Thyroid gland (tissue), 4 donors: ENCODE data around the gene MRPL38. TPM values are rescaled to one million over a fixed set of nuclear protein-coding genes. Genes with fewer than 3 reads are reported as not detected.
A peak's percentile ranks its signal among the peaks of the same experiment; 100 is the strongest.
"Not testable (repeated sequence)": the region's sequence is repeated elsewhere in the genome, so short reads cannot be mapped to it uniquely, and the experiment has no call there.

ENCODE experiments used
- DNase-seq, 2 donors: peaks; one replicate each; pipeline ENCODE4 v3.0.0-alpha.2; 2019
- H3K27ac ChIP-seq, 3 donors: fragments of 200-600 bp; sonication (generic); 1 replicate in 2 of 3; 2 replicates in 1 of 3; pipeline ENCODE4 v1.5.1; 2016 to 2019; ENCODE audit warnings: mild to moderate bottlenecking in 1 of 3, moderate library complexity in 1 of 3
- H3K27me3 ChIP-seq: fragments of 200-600 bp; sonication (generic); one replicate; pipeline ENCODE4 v1.5.1; 2019
- H3K36me3 ChIP-seq, 2 donors: fragments of 200-600 bp; sonication (generic); one replicate each; pipeline ENCODE4 v1.5.1; 2016 to 2019
- H3K4me1 ChIP-seq, 2 donors: fragments of 200-600 bp; sonication (generic); one replicate each; pipeline ENCODE4 v1.5.1; 2017 to 2019
- H3K4me3 ChIP-seq, 3 donors: fragments of 200-600 bp; sonication (generic); replicated peaks in 1 of 3; 1 replicate in 2 of 3; 2 replicates in 1 of 3; pipeline ENCODE4 v1.5.1; 2016; ENCODE audit warnings: mild to moderate bottlenecking in 1 of 3
- H3K9me3 ChIP-seq: fragments of 200-600 bp; sonication (generic); one replicate; pipeline ENCODE4 v1.5.1; 2017
- CTCF ChIP-seq, 6 experiments: fragments of 200-600 bp in 3 of 6; fragments of 450-650 bp in 3 of 6; sonication (generic) in 3 of 6; IDR thresholded peaks; one replicate each; pipeline ENCODE4 v1.5.1; 2016 to 2019; ENCODE audit warnings: antibody characterized with exemption in 6 of 6, mild to moderate bottlenecking in 2 of 6, inconsistent platforms in 1 of 6, moderate library complexity in 1 of 6
- POLR2A ChIP-seq, 2 donors: fragments of 450-650 bp; IDR thresholded peaks; one replicate each; pipeline ENCODE4 v1.6.1; 2017; ENCODE audit warnings: antibody characterized with exemption in 2 of 2, mild to moderate bottlenecking in 2 of 2, moderate library complexity in 1 of 2
- WGBS, 2 donors: methylation state at CpG; one replicate each; pipeline ENCODE4 v1.1.5; 2017; 5-methylcytosine and 5-hydroxymethylcytosine counted together
- intact Hi-C: fragments of 100-400 bp; cut with DNase I; formaldehyde crosslinking; loops from one replicate; pipeline ENCODE4 v1.15.1; 2023
- total RNA-seq, 4 donors: library from RNA; depleted of rRNA; stranded (reverse); fragments of >200 nt; gene quantifications; one replicate each; pipeline ENCODE4 v1.2.3, GENCODE V29; 2016

MRPL38 gene
- total RNA-seq, 4 donors from 2014 or later, result 34.8 to 60.6 (median 50.3) TPM

GRCh38 chr17:75869282-75870141, 35.2 kb downstream of the MRPL38 start:
- H3K9me3 ChIP-seq, result no peaks in the 10 kb centered on the region
- no peak overlapping the region for H3K4me3 ChIP-seq
- no peaks in the 10 kb centered on the region for H3K27me3 ChIP-seq
- peak overlapping the region; percentile 41 to 74 (median 71) for H3K27ac ChIP-seq
- no peak for DNase-seq
- H3K36me3 ChIP-seq, result peaks cover 0 to under 1% of the 10 kb centered on the region in 2 donors
- peaks cover 14 to 40% of the 10 kb centered on the region in 2 donors for H3K4me1 ChIP-seq
- intact Hi-C loops, result no loop called here
- no peak for TF ChIP-seq POLR2A (IDR thresholded peaks at IDR 0.05)
- no peak for TF ChIP-seq CTCF (IDR thresholded peaks at IDR 0.05)
- WGBS, 2 donors, result 45 to 68% methylated on average over 15 to 23 of the region's 23 CpGs

- WGBS, 2 donors, result 90 to 91% methylated on average over 12 of the region's 12 CpGs
- peaks cover 14 to 38% of the 10 kb centered on the region in 2 donors for H3K4me1 ChIP-seq
- not testable (repeated sequence) for H3K4me3 ChIP-seq
Measured at GRCh38 chr17:75868730-75869281, 35.9 kb downstream of the MRPL38 start.

GRCh38 chr17:75865404-75866188, 39.1 kb downstream of the MRPL38 start:
- H3K9me3 ChIP-seq, H3K36me3 ChIP-seq, H3K27me3 ChIP-seq, DNase-seq, H3K27ac ChIP-seq, intact Hi-C loops, H3K4me3 ChIP-seq: not testable (repeated sequence)
- peaks cover 0 to 17% of the 10 kb centered on the region in 2 donors for H3K4me1 ChIP-seq
- WGBS, 2 donors, result 82 to 84% methylated on average over 17 of the region's 17 CpGs

More at GRCh38 chr17:75868730-75869281, 35.9 kb downstream of the MRPL38 start:
- intact Hi-C loops, H3K36me3 ChIP-seq, H3K9me3 ChIP-seq, DNase-seq, H3K27me3 ChIP-seq: not testable (repeated sequence)
- peak overlapping the region in 2 of 3 donors; percentile 71 to 74 for H3K27ac ChIP-seq

GRCh38 chr17:75864887-75865286, 39.8 kb downstream of the MRPL38 start:
- H3K4me3 ChIP-seq, H3K9me3 ChIP-seq, H3K27me3 ChIP-seq, H3K36me3 ChIP-seq, intact Hi-C loops, DNase-seq: not testable (repeated sequence)
- Histone ChIP-seq H3K27ac (peak overlapping the region in 2 of 3 donors; percentile 12 to 26), H3K4me1 (peaks cover 0 to 17% of the 10 kb centered on the region in 2 donors)
- 84 to 85% methylated on average over 4 of the region's 4 CpGs for WGBS, 2 donors

DNA sequence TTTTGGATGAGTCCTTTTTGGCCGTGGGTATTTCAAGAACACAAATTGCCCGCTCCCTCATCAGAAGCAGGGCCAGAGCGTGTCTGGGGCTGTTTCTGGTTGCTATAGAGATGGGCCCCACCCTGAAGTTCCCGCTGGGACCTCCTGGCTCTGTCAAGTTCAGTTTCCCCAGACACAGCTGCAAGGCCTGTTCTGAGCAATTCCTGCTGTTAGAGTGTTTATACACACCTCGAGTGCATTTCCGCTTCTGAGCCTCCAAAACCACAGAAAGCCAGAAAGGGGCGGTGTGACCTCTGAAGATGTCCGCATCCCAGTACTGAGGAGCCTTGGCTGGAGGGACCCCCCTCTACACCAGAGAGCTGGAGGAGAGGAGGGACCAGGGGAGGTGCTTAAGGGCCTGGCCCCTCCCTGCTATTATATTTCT, 40.2 kb downstream of the MRPL38 start:
- H3K27me3 ChIP-seq, result no peaks in the 10 kb centered on the region
- no peak for TF ChIP-seq POLR2A (IDR thresholded peaks at IDR 0.05)
- no peak for TF ChIP-seq CTCF (IDR thresholded peaks at IDR 0.05)
- 30 to 53% methylated on average over 5 to 8 of the region's 8 CpGs for WGBS, 2 donors
- peak overlapping the region in 2 of 3 donors; percentile 12 to 26 for H3K27ac ChIP-seq
- H3K4me3 ChIP-seq, result no peak overlapping the region
- H3K36me3 ChIP-seq, result no peaks in the 10 kb centered on the region
- no peaks in the 10 kb centered on the region for H3K9me3 ChIP-seq
- peaks cover 0 to 13% of the 10 kb centered on the region in 2 donors for H3K4me1 ChIP-seq
- DNase-seq, result no peak
- intact Hi-C loops, result no loop called here

GRCh38 chr17:75861927-75862317, 42.8 kb downstream of the MRPL38 start:
- Histone ChIP-seq H3K4me1 (peaks cover 0 to 8% of the 10 kb centered on the region in 2 donors), H3K36me3 (no peaks in the 10 kb centered on the region), H3K27ac (no peak overlapping the region), H3K27me3 (no peaks in the 10 kb centered on the region), H3K9me3 (no peaks in the 10 kb centered on the region), H3K4me3 (no peak overlapping the region)
- TF ChIP-seq CTCF (IDR thresholded peaks at IDR 0.05), result no peak
- TF ChIP-seq POLR2A (IDR thresholded peaks at IDR 0.05), result no peak
- intact Hi-C loops, result no loop called here
- no peak for DNase-seq
- 87 to 89% methylated on average over 9 of the region's 9 CpGs for WGBS, 2 donors

DNA sequence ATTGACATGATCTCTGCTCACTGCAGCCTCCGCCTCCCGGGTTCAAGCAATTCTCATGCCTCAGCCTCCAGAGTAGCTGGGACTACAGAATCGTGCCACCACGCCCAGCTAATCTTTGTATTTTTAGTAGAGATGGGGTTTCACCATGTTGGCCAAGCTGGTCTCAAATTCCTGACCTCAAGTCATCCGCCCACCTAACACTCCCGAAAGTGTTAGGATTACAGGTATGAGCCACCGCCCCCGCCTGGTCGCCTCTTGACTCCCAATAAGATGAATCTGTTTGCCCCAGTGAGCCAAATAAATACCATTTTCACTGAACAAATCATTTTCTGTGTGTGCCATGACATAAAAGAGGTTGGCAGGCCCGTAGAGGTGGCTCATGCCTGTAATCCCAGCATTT, 45.3 kb downstream of the MRPL38 start:
- H3K27me3 ChIP-seq, DNase-seq, intact Hi-C loops, H3K4me3 ChIP-seq, H3K9me3 ChIP-seq, H3K36me3 ChIP-seq, H3K4me1 ChIP-seq: not testable (repeated sequence)
- peak overlapping the region in 2 of 3 donors; percentile 38 to 63 for H3K27ac ChIP-seq
- 83 to 89% methylated on average over 10 of the region's 10 CpGs for WGBS, 2 donors
